H1 (cell line): ENCODE data around the gene GCHFR. TPM values are rescaled to one million over a fixed set of nuclear protein-coding genes. Genes with fewer than 3 reads are reported as not detected.

Experiments
- CTCF ChIA-PET: fragments of 300-600 bp; sonication (Branson Sonifier 250); formaldehyde crosslinking; loops from one replicate; lab custom pipeline; 2021; ENCODE audit not compliant: partially characterized antibody; lab: Charles Lee
- POLR2A ChIA-PET: fragments of 300-600 bp; sonication (Branson Sonifier 250); formaldehyde crosslinking; loops from one replicate; lab custom pipeline; 2021; ENCODE audit warnings: inconsistent platforms; ENCODE audit not compliant: partially characterized antibody; lab: Charles Lee
- DNase-seq, 2 experiments: peaks; one replicate each; pipeline versions ENCODE4 v3.0.0 to v3.0.0-alpha.2; 2010 to 2022; ENCODE audit warnings: low spot score in 2 of 2, low read depth in 1 of 2, mixed read lengths in 1 of 2
- FAIRE-seq: peaks from 2 replicates; lab custom pipeline; 2011; peaks lifted over from hg19 to GRCh38; lab: Jason Lieb, UNC
- H2AFZ ChIP-seq: 2 replicates; pipeline ENCODE4 v1.8.1; 2012; ENCODE audit warnings: low read length, inconsistent platforms
- H2AK5ac ChIP-seq: 2 replicates; pipeline ENCODE4 v1.6.1; 2013; ENCODE audit warnings: low read depth, low read length
- H2BK120ac ChIP-seq: replicated peaks from 2 replicates; pipeline ENCODE3; 2013; ENCODE audit warnings: low read depth, low read length, inconsistent platforms
- H2BK12ac ChIP-seq: 2 replicates; pipeline ENCODE4 v1.6.1; 2013; ENCODE audit warnings: low read depth, low read length
- H2BK15ac ChIP-seq: 2 replicates; pipeline ENCODE4 v1.6.1; 2013; ENCODE audit warnings: low read length
- H2BK20ac ChIP-seq: 2 replicates; pipeline ENCODE4 v1.6.1; 2013; ENCODE audit warnings: low read length
- H2BK5ac ChIP-seq: 2 replicates; pipeline ENCODE4 v1.6.1; 2013; ENCODE audit warnings: low read depth, low read length
- H3K14ac ChIP-seq: 2 replicates; pipeline ENCODE4 v1.6.1; 2013; ENCODE audit warnings: inconsistent platforms; ENCODE audit not compliant: insufficient read length
- H3K18ac ChIP-seq: 2 replicates; pipeline ENCODE4 v1.6.1; 2013; ENCODE audit warnings: low read length; ENCODE audit errors: extremely low read depth
- H3K23ac ChIP-seq: 2 replicates; pipeline ENCODE4 v1.6.1; 2013; ENCODE audit warnings: inconsistent platforms; ENCODE audit not compliant: insufficient read length
- H3K23me2 ChIP-seq: 2 replicates; pipeline ENCODE4 v1.6.1; 2013; ENCODE audit warnings: low read depth, low read length
- H3K27ac ChIP-seq: 2 replicates; pipeline ENCODE4 v1.6.1; 2011; ENCODE audit warnings: low read depth, low read length, inconsistent platforms
- H3K27me3 ChIP-seq, 4 experiments: replicated peaks in 1 of 4; 1 replicate in 1 of 4; 2 replicates in 3 of 4; pipeline versions ENCODE4 v1.6.1 to v1.8.1; 2011 to 2013; ENCODE audit warnings: low read length in 3 of 4, mild to moderate bottlenecking in 3 of 4, inconsistent platforms in 2 of 4, mixed read lengths in 2 of 4, moderate library complexity in 1 of 4; ENCODE audit not compliant: control insufficient read depth in 3 of 4, insufficient read depth in 3 of 4; ENCODE audit errors: extremely low read depth in 1 of 4
- H3K36me3 ChIP-seq, 4 experiments: 2 replicates each; pipeline versions ENCODE4 v1.6.1 to v1.8.1; 2011 to 2013; ENCODE audit warnings: mild to moderate bottlenecking in 4 of 4, low read length in 3 of 4, moderate library complexity in 2 of 4, control low read depth in 1 of 4, inconsistent platforms in 1 of 4; ENCODE audit not compliant: insufficient read depth in 4 of 4, control insufficient read depth in 2 of 4
- H3K4ac ChIP-seq: replicated peaks from 2 replicates; pipeline ENCODE3; 2013; ENCODE audit warnings: low read length, low read depth, mixed read lengths, inconsistent platforms; ENCODE audit not compliant: insufficient read length
- H3K4me1 ChIP-seq, 4 experiments: replicated peaks in 1 of 4; 1 replicate in 1 of 4; 2 replicates in 3 of 4; pipeline versions ENCODE4 v1.6.1 to v1.8.1; 2011 to 2013; ENCODE audit warnings: low read length in 3 of 4, inconsistent platforms in 2 of 4, mixed read lengths in 1 of 4; ENCODE audit not compliant: insufficient read depth in 4 of 4, control insufficient read depth in 3 of 4
- H3K4me2 ChIP-seq, 2 experiments: 2 replicates each; pipeline versions ENCODE4 v1.6.1 to v1.8.1; 2011 to 2013; ENCODE audit warnings: low read depth in 2 of 2, low read length in 2 of 2, control low read depth in 1 of 2, inconsistent platforms in 1 of 2, mild to moderate bottlenecking in 1 of 2; ENCODE audit not compliant: insufficient read depth in 1 of 2
- H3K4me3 ChIP-seq, 4 experiments: fragments of 200-600, 300-600 bp in 1 of 4; sonication (generic), shearing (Covaris generic), sonication (Bioruptor Twin) in 1 of 4; 2 replicates each; pipeline versions ENCODE4 v1.5.1 to v1.8.1; 2011 to 2016; ENCODE audit warnings: low read length in 4 of 4, low read depth in 3 of 4, control low read depth in 2 of 4, inconsistent platforms in 2 of 4, mild to moderate bottlenecking in 2 of 4, mixed read lengths in 1 of 4, moderate library complexity in 1 of 4; ENCODE audit not compliant: insufficient read depth in 2 of 4; ENCODE audit errors: extremely low read depth in 1 of 4
- H3K56ac ChIP-seq: replicated peaks from 2 replicates; pipeline ENCODE3; 2013; ENCODE audit warnings: low read depth, mild to moderate bottlenecking, mixed read lengths, low read length, inconsistent platforms; ENCODE audit not compliant: insufficient read length
- H3K79me1 ChIP-seq: 2 replicates; pipeline ENCODE4 v1.6.1; 2013; ENCODE audit warnings: low read depth, low read length, control low read depth
- H3K79me2 ChIP-seq, 2 experiments: 2 replicates each; pipeline versions ENCODE4 v1.6.1 to v1.8.1; 2012 to 2013; ENCODE audit warnings: low read length in 2 of 2, mild to moderate bottlenecking in 2 of 2, inconsistent platforms in 1 of 2; ENCODE audit not compliant: insufficient read depth in 2 of 2, control insufficient read depth in 1 of 2
- H3K9ac ChIP-seq, 4 experiments: replicated peaks in 1 of 4; 1 replicate in 1 of 4; 2 replicates in 3 of 4; pipeline versions ENCODE4 v1.6.1 to v1.8.1; 2011 to 2013; ENCODE audit warnings: low read depth in 3 of 4, low read length in 3 of 4, control low read depth in 2 of 4, mild to moderate bottlenecking in 2 of 4, moderate library complexity in 2 of 4, inconsistent platforms in 1 of 4; ENCODE audit errors: extremely low read depth in 1 of 4
- H3K9me3 ChIP-seq, 2 experiments: 2 replicates each; pipeline versions ENCODE4 v1.6.1 to v1.8.1; 2012 to 2013; ENCODE audit warnings: mild to moderate bottlenecking in 2 of 2, moderate library complexity in 2 of 2, control low read depth in 1 of 2, inconsistent platforms in 1 of 2, low read depth in 1 of 2, low read length in 1 of 2, mixed read lengths in 1 of 2; ENCODE audit not compliant: insufficient read depth in 2 of 2
- H4K20me1 ChIP-seq, 2 experiments: replicated peaks in 1 of 2; 2 replicates each; pipeline versions ENCODE3 to v1.8.1; 2011 to 2013; ENCODE audit warnings: inconsistent platforms in 2 of 2, low read length in 2 of 2, mild to moderate bottlenecking in 1 of 2; ENCODE audit not compliant: insufficient read depth in 2 of 2, control insufficient read depth in 1 of 2
- H4K5ac ChIP-seq: 2 replicates; pipeline ENCODE4 v1.6.1; 2013; ENCODE audit warnings: low read length, low read depth, mixed read lengths, inconsistent platforms; ENCODE audit not compliant: insufficient read length
- H4K8ac ChIP-seq: 2 replicates; pipeline ENCODE4 v1.8.0; 2013; ENCODE audit warnings: mild to moderate bottlenecking, moderate library complexity, low read length, inconsistent platforms; ENCODE audit not compliant: insufficient read depth; ENCODE audit errors: extremely low read depth
- H4K91ac ChIP-seq: replicated peaks from 2 replicates; pipeline ENCODE3; 2013; ENCODE audit warnings: low read length, mixed read lengths, inconsistent platforms; ENCODE audit not compliant: insufficient read length
- HDAC2 ChIP-seq, 2 experiments: fragments of 300-600 bp in 1 of 2; sonication (generic) in 1 of 2; IDR thresholded peaks; 2 replicates each; pipeline ENCODE4 v1.6.1; 2011 to 2012; ENCODE audit warnings: low read depth in 2 of 2, low read length in 2 of 2, mild to moderate bottlenecking in 2 of 2, moderate library complexity in 2 of 2, borderline replicate concordance in 1 of 2, inconsistent platforms in 1 of 2
- JUN ChIP-seq: IDR thresholded peaks from 2 replicates; pipeline ENCODE4 v1.6.1; 2011; ENCODE audit warnings: low read depth, mild to moderate bottlenecking, improper control_type of control experiment, low read length
- SIRT6 ChIP-seq: IDR thresholded peaks from one replicate; pipeline ENCODE4 v1.7.1; 2012; ENCODE audit warnings: low read length, inconsistent platforms
- WGBS, 2 experiments: shearing (Covaris generic) in 1 of 2; methylation state at CpG; one replicate each; pipeline versions ENCODE4 v1.1.6 to v1.1.7; 2013 to 2015; ENCODE audit warnings: low lambda C conversion rate in 2 of 2, mixed read lengths in 2 of 2, inconsistent platforms in 1 of 2, low coverage in 1 of 2, missing lambda C conversion rate in 1 of 2; ENCODE audit not compliant: insufficient replicate concordance in 2 of 2, insufficient coverage in 1 of 2, insufficient read length in 1 of 2; ENCODE audit errors: extremely low coverage in 1 of 2, missing lambda C conversion rate in 1 of 2; 5-methylcytosine and 5-hydroxymethylcytosine counted together
- polyA plus RNA-seq, 7 experiments: library from polyadenylated mRNA; depleted of rRNA in 3 of 7; stranded (reverse) in 5 of 7; unstranded in 2 of 7; fragments of >200 nt in 5 of 7; fragments of 200-250 nt in 2 of 7; gene quantifications; 1 replicate in 5 of 7; 2 replicates in 1 of 7; 4 replicates in 1 of 7; pipeline versions ENCODE4 v1.2.1 to v1.2.3, GENCODE V29; 2011 to 2013; ENCODE audit warnings: missing spikeins in 2 of 7, mixed read lengths in 2 of 7
- total RNA-seq: library from RNA; stranded (reverse); fragmentation: NEBNext Ultra II Directional; extraction: Animal tissue kit (Norgen Biotek cat#: 25700); gene quantifications from 2 replicates; pipeline ENCODE4 v1.2.1, GENCODE V29; 2021
- TF ChIP-seq, protein P1 (sequence below): IDR thresholded peaks from 2 replicates; pipeline ENCODE4 v1.6.1; 2012; ENCODE audit warnings: low read length, inconsistent platforms

The GCHFR gene
- total and polyA plus RNA-seq, 2 of the 8 experiments (the other 6 are each of a cell fraction or from before 2014, with no cell fraction given): 25.9 to 81.5 TPM

GRCh38 chr15:40796041-40796440 is 32.2 kb downstream of the GCHFR start:
- H2BK120ac ChIP-seq: no peak overlapping the region
- no peak overlapping the region for H3K4ac ChIP-seq
- no peak overlapping the region for H3K23ac ChIP-seq
- no peak overlapping the region for H2BK15ac ChIP-seq
- no peak overlapping the region for H4K8ac ChIP-seq
- peaks cover 2 to 11% (median 9%) of the 10 kb centered on the region in 4 experiments; a peak in 5 of 7 replicates for H3K4me1 ChIP-seq
- H3K36me3 ChIP-seq: no peaks in the 10 kb centered on the region; a peak in 1 of 8 replicates
- H3K9me3 ChIP-seq: no peaks in the 10 kb centered on the region
- POLR2A ChIA-PET: no interaction called here
- H4K91ac ChIP-seq: no peak overlapping the region
- no peaks in the 10 kb centered on the region for H4K20me1 ChIP-seq
- no peak overlapping the region for H3K56ac ChIP-seq
- peaks cover 0 to 14% of the 10 kb centered on the region in 2 experiments; a peak in 2 of 4 replicates for H3K79me2 ChIP-seq
- H2AFZ ChIP-seq: no peak overlapping the region
- TF ChIP-seq, protein P1, sequence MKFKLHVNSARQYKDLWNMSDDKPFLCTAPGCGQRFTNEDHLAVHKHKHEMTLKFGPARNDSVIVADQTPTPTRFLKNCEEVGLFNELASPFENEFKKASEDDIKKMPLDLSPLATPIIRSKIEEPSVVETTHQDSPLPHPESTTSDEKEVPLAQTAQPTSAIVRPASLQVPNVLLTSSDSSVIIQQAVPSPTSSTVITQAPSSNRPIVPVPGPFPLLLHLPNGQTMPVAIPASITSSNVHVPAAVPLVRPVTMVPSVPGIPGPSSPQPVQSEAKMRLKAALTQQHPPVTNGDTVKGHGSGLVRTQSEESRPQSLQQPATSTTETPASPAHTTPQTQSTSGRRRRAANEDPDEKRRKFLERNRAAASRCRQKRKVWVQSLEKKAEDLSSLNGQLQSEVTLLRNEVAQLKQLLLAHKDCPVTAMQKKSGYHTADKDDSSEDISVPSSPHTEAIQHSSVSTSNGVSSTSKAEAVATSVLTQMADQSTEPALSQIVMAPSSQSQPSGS: no peak
- TF ChIP-seq HDAC2 (IDR thresholded peaks at IDR 0.05; ENCODE audit: borderline replicate concordance in 1 of 2, low read depth in 2 of 2, low read length in 2 of 2) (no peak), SIRT6 (no peak), JUN (no peak)
- TF ChIP-seq, all 59 proteins: peak for 0
- Histone ChIP-seq H3K27ac (no peak overlapping the region), H3K27me3 (no peaks in the 10 kb centered on the region), H4K5ac (no peak overlapping the region), H2BK12ac (no peak overlapping the region), H3K23me2 (no peaks in the 10 kb centered on the region; the same call in 1 of the 2 replicates), H2BK5ac (no peak overlapping the region), H3K18ac (no peak overlapping the region), H3K4me3 (no peak overlapping the region), H3K4me2 (0 out of 4 replicates have a peak overlapping the region, but pooled peaks of 1 of the 2 experiments have one; percentile 11), H3K79me1 (no peaks in the 10 kb centered on the region; the same call in none of the 2 replicates), H2BK20ac (no peak overlapping the region), H3K9ac (no peak overlapping the region), H2AK5ac (no peak overlapping the region), H3K14ac (no peak overlapping the region)
- FAIRE-seq: no peak
- CTCF ChIA-PET: interaction anchor here (0.7 to 1.5 kb wide), 6 partner anchors 9 to 45 kb away, joined by 3 to 9 read pairs (median 4); partner anchors contain the start of genes DNAJC17 and ZFYVE19
- WGBS, 2 experiments: 84% methylated on average over 2 of the region's 2 CpGs; no CpG with 5 or more reads in 1 of the 2 experiments
- DNase-seq: no peak
